NT2/D1 (cell line): Measurements from ENCODE around the gene AIP.

Source experiments
- SUZ12 ChIP-seq: IDR thresholded peaks from 2 replicates; pipeline ENCODE4 v1.6.1; 2011; ENCODE audit not compliant: insufficient read length, insufficient read depth; ENCODE audit errors: extremely low read depth
- YY1 ChIP-seq: IDR thresholded peaks from 2 replicates; pipeline ENCODE4 v1.6.1; 2011; ENCODE audit not compliant: insufficient read length, insufficient read depth
- ZNF274 ChIP-seq: IDR thresholded peaks from 2 replicates; pipeline ENCODE4 v1.6.1; 2011; ENCODE audit warnings: mild to moderate bottlenecking, low read depth, low read length

DNA sequence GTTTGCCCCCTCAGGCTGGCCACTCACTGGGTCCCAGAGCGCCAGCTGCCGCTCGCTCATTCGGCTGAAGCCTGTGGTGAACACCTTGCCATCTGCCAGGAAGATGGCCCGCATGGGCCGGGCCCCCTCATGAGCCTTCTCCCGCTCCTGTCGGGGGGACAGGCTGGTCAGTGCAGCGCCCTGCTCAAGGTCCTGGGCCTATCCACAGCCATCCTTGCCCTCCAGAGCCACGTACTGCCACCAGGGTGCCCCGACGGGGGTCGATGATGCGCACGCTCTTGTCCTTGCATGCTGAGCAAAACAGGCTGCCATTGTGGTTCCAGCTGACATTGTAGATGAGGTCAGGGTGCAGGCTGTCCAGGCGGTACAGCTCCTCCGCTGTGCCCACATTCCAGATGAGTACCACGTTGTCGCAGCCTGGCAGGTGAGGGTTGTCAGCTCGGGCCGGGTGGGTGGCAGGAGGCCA is 41.7 kb upstream of the AIP start:
- TF ChIP-seq YY1 (no peak), ZNF274 (no peak), SUZ12 (no peak)
